HepG2 (cell line): ENCODE measurements around the gene RAB20.

Experiments
- EZH2 ChIP-seq: conservative IDR thresholded peaks from 2 replicates; pipeline ENCODE4 v1.6.1; 2012; ENCODE audit warnings: mild to moderate bottlenecking, low read depth, low read length, moderate library complexity
- ZNF274 ChIP-seq: sonication (generic); formaldehyde crosslinking; IDR thresholded peaks from 2 replicates; pipeline ENCODE4 v1.5.1; 2020; ENCODE audit warnings: mild to moderate bottlenecking, missing genetic modification reagents
- ZNF883 ChIP-seq: sonication (generic); formaldehyde crosslinking; IDR thresholded peaks from 2 replicates; pipeline ENCODE4 v1.5.1; 2020; ENCODE audit warnings: mild to moderate bottlenecking, missing genetic modification reagents; ENCODE audit errors: not compliant biosample characterization

DNA sequence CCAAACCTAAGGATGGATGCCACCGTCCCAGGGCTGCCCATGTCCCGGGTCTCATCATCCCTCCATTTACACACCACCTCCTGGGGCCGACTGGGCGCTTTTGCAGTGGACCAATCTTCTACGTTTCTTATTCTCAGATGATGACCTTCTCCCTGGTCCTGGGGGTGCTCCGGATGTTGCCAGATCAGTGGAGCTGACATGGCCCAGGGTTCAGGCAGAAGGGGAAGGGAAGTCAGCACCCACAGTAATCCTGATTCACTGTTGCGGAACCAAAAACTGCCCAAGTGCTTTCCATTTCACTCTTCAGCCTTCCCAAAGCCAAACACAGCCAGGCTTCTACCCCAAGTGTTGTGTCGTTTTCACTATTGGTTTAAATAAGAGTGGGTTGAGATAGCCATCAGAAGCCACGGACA, 29.8 kb downstream of the RAB20 start:
- TF ChIP-seq ZNF883 (no peak), ZNF274 (no peak), EZH2 (no peak)
